HG03175 (cell line): ENCODE data around the gene MTOR.
A peak's percentile ranks its signal among the peaks of the same experiment; 100 is the strongest.
"Not testable (repeated sequence)": the region's sequence is repeated elsewhere in the genome, so short reads cannot be mapped to it uniquely, and the experiment has no call there.

Experiments
- ATAC-seq: cut with Tn5 transposase; IDR thresholded peaks from one replicate; pipeline ENCODE4 v1.9.1; 2021; ENCODE audit warnings: mild to moderate bottlenecking, moderate library complexity; ENCODE audit not compliant: unreplicated experiment

MTOR gene

DNA sequence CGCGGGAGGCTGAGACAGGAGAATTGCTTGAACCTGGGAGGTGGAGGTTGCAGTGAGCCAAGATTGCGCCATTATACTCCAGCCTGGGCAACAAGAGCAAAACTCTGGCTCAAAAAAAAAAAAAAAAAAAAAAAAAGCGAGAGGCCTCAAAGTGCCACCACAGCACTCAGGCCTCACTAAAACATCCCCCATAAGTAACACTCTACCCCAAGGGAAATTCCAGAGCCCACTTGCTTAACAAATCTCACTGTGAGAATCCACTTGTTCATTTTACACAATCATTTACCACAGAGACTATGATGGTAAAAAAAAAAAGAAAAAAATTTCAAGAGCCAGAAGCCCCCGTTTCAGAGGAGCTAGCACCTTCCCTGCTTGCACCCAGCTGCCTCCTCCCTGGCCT lies 136.4 kb downstream of the MTOR start:
- no peak for ATAC-seq

- ATAC-seq: no peak
Observed at GRCh38 chr1:11124965-11125364, 137.4 kb downstream of the MTOR start.

GRCh38 chr1:11116318-11116717 lies 146.0 kb downstream of the MTOR start:
- no peak for ATAC-seq

- no peak for ATAC-seq
Observed at GRCh38 chr1:11114966-11115365, 147.4 kb downstream of the MTOR start.

GRCh38 chr1:11109047-11109760 lies 153.1 kb downstream of the MTOR start:
- ATAC-seq: no peak

DNA sequence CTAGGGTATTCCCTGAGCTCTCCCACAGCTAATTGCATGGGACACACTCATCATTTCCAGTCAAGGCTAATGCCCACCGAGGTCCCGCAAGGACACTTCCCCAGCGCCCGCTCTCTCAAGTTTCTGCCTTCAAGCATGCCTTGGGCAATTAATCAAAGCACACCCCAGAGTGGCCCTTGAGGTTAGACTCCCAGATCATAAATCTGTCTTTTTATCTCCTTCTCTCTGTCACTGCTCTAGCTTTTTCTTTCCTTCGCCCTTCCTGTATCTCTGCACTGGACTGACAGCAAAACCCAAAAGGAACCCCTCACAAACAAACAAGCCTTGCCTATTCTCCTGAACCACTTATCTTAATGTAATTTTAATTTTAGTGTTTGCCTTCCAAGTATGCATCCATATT lies 154.8 kb downstream of the MTOR start:
- ATAC-seq: no peak

GRCh38 chr1:11105586-11105985 lies 156.8 kb downstream of the MTOR start:
- ATAC-seq: no peak

DNA sequence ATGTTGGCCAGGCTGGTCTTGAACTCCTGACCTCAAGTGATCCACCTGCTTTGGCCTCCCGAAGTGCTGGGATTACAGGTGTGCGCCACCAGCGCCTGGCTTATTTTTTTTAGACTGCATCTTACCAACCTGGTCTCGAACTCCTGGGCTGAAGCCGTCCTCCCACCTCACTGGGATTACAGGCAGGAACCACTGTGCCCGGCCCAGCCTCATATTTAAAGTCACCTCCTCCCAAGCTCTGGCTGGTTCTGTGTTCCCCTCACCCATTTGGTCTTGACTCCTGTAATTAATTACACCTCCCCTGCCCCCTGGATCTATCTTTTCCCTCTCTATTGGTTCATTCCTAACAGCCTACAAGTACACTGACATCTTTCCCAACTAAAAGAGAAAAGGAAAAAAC lies 161.0 kb downstream of the MTOR start:
- no peak for ATAC-seq

- not testable (repeated sequence) for ATAC-seq
Observed at GRCh38 chr1:11100806-11101205, 161.5 kb downstream of the MTOR start.

- no peak for ATAC-seq
Observed at GRCh38 chr1:11100149-11100493, 162.2 kb downstream of the MTOR start.

DNA sequence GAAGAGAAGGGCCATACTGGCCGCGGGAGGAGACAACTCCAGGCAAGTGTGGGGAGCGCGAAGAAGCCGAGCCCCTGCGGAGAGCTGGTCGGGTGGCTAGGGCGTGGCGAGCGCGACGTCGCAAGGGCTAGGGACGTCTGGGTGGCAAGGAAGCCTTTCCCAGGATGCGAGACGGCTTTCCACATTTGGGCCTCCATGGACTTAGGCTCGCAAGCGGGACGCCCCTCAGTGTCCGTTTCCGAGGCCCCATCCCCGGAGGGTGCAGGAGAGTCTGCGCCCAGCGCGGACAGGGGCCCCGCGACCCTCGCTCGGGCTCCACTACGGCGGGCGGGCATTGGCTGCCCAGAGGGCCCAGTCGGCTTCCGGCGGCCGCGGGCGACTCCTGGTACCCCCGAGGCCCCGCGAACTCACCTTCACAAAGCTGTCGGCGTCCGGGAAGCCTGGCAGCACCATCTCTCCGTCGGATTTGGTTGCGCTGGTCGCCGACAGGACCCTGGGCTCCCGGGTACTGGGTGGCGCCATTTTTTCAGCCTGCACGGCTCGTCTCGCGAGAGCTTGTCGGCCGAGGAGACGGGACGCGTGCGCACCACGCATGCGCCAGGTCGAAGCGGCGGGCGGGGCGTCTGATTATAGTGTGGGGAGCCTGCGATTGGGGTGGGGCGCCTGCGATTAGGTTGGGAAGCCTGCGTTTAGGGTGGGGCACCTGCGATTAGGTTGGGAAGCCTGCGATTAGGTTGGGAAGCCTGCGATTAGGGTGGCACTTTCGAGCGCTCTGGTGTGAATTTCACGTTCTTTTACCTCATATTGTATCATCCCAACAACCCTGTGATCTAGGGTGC lies 162.8 kb downstream of the MTOR start, which contains the start of gene EXOSC10:
Gene EXOSC10, minus strand, starts transcription at position 560 of the 839 bp plus-strand sequence. Its CDS starts 38 bp downstream, at position 522.
- ATAC-seq: peak; percentile 95

- ATAC-seq: no peak
Observed at GRCh38 chr1:11098931-11099309, 163.4 kb downstream of the MTOR start.

DNA sequence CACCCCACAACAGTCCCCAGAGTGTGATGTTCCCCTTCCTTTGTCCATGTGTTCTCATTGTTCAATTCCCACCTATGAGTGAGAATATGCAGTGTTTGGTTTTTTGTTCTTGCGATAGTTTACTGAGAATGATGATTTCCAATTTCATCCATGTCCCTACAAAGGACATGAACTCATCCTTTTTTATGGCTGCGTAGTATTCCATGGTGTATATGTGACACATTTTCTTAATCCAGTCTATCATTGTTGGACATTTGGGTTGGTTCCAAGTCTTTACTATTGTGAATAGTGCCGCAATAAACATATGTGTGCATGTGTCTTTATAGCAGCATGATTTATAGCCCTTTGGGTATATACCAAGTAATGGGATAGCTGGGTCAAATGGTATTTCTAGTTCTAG lies 178.6 kb downstream of the MTOR start:
- ATAC-seq: not testable (repeated sequence)

DNA sequence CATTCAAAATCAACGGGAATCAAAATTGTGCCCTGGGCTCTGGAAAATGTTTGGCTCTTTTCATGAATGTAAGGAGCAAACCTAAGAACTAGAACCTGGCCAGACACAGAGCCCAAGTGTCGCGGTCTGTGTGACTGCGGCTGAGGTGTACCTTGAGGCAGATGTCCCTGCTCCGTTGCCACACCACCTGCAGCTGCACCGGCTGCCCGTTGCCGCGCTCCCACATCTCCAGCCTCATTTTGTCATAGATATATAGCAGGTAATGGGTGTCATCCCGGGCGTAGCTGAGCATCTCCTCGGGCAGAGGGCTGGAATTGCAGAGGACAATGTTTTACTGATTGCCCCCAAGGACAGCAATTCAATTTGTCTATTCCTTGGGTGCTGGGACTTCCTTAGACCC lies 181.4 kb downstream of the MTOR start:
- ATAC-seq: no peak

- no peak for ATAC-seq
Observed at GRCh38 chr1:11078631-11079030, 183.7 kb downstream of the MTOR start.

GRCh38 chr1:11073398-11073797 lies 189.0 kb downstream of the MTOR start:
- not testable (repeated sequence) for ATAC-seq

DNA sequence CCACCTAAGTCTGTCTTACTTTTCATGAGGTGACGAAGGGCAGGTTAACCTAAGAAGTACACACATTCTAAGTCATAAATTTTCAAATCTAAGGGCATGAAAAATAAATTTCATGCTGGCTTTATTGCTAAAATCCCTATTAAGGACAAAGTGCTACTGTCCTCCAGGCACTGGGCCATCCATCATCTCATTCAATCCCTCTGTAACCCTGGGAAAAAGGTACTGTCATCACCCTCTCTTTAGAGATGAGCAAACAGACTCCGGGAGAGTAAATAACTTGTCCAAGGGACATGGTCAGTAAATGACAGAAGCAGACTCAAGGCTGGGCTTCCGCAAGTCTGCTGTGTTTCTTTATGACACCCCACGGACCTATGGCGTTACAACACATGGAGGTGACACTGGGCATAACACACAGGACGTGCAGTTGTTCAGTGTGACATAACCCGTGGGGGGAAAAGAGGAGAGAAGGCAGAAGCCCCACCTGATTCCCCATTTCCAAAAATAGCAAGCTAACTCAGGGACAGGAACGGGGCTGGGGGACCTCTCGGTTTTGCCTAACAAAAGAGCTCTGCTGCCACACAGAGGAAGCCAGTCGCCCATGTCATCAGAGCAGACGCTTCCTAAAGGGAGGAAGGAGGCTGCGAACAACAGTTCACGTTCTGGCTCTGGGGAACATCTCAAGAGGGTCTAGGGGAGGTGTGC lies 190.0 kb downstream of the MTOR start:
- no peak for ATAC-seq

GRCh38 chr1:11071463-11072215 lies 190.7 kb downstream of the MTOR start:
- no peak for ATAC-seq

GRCh38 chr1:11070876-11071275 lies 191.5 kb downstream of the MTOR start:
- no peak for ATAC-seq

DNA sequence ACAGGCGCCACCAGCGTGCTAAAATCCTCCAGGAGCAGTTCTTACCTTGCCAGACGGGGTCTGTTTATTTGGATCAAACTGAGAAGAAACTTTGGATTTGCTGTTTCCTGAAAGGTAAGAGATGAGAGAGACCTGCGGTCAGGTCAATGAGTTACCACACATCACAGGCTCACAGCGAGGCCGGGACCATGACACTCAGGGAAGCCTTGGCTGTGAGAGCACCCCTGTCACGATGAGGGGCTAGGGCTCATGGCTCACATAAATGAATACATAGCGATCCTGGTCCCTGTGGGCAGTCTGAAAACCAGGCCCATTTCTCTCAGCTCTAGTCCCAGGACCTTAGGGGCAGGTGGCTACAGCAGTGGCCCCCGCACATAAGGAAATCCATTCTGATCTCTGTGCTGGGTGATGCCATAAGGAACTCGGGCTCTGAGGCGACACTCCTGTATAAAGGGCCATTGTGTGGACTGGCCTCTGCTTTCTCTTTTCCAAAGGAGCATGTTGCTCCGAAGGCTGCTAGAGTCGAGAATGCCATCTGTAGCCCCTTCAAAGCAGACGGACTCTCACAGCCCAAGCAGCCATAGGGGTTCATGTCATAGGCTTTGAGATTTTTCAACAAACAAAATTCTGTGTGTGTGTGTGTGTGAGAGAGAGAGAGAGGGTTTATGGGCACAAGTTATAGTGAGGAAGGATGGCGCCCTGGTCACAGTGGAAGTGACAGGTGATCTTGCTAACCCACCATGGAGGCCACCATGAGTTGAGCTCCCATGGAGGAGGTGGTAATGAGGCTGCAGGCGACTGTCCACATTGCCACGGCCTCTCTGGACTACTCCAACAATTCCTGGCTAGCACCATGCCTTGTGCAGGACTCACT lies 193.5 kb downstream of the MTOR start:
- no peak for ATAC-seq
